C4-2B (cell line): Measurements from ENCODE around the gene OMP.

ENCODE experiments used
- H3K27ac ChIP-seq: fragments of 450-650 bp; 2 replicates; pipeline ENCODE4 v1.5.1; 2017
- CTCF ChIP-seq: fragments of 450-650 bp; conservative IDR thresholded peaks from 2 replicates; pipeline ENCODE4 v1.5.1; 2017; ENCODE audit warnings: mild to moderate bottlenecking
- ZFX ChIP-seq: fragments of 450-650 bp; IDR thresholded peaks from 2 replicates; pipeline ENCODE4 v1.6.1; 2017

Gene OMP

GRCh38 chr11:77139201-77139600 is 36.6 kb downstream of the OMP start:
- H3K27ac ChIP-seq, result no peak overlapping the region
- no peak for TF ChIP-seq ZFX
- TF ChIP-seq CTCF, result no peak

GRCh38 chr11:77140231-77140851 is 37.7 kb downstream of the OMP start:
- H3K27ac ChIP-seq, result peak overlapping the region; percentile 29

GRCh38 chr11:77141034-77141433 is 38.4 kb downstream of the OMP start:
- H3K27ac ChIP-seq, result no peak overlapping the region
- TF ChIP-seq CTCF, result no peak
- TF ChIP-seq ZFX, result no peak

More at GRCh38 chr11:77140231-77140851, 37.7 kb downstream of the OMP start:
- no peak for TF ChIP-seq CTCF
- no peak for TF ChIP-seq ZFX

GRCh38 chr11:77141475-77141874 is 38.8 kb downstream of the OMP start:
- no peak overlapping the region for H3K27ac ChIP-seq
- no peak for TF ChIP-seq CTCF

- no peak overlapping the region for H3K27ac ChIP-seq
Measured at GRCh38 chr11:77142091-77142975, 39.7 kb downstream of the OMP start.

GRCh38 chr11:77143405-77144020 is 40.9 kb downstream of the OMP start:
- H3K27ac ChIP-seq, result no peak overlapping the region
- TF ChIP-seq ZFX (no peak), CTCF (no peak)

More at GRCh38 chr11:77142091-77142975, 39.7 kb downstream of the OMP start:
- TF ChIP-seq CTCF (no peak), ZFX (no peak)
